ENCODE data around the gene HTR1E. TPM values are rescaled to one million over a fixed set of nuclear protein-coding genes. Genes with fewer than 3 reads are reported as not detected.
"Not testable (repeated sequence)": the region's sequence is repeated elsewhere in the genome, so short reads cannot be mapped to it uniquely, and the experiment has no call there.

The HTR1E gene
- total RNA-seq, 1 experiment from 2014 or later = 0.52 TPM

- Histone ChIP-seq H3K27me3 (ENCODE audit: control insufficient read depth, insufficient read depth, low read length) (no peaks in the 10 kb centered on the region), H3K36me3 (replicated peaks; ENCODE audit: control insufficient read depth, insufficient read depth, low read length) (no peaks in the 10 kb centered on the region), H3K4me3 (ENCODE audit: insufficient read depth, low read depth, low read length) (no peak overlapping the region)
- DNase-seq = no peak
These were observed 15.7 kb downstream of the HTR1E start for GRCh38 chr6:86952991-86953390.

GRCh38 chr6:86959656-86960055 is 22.3 kb downstream of the HTR1E start:
- DNase-seq = no peak
- Histone ChIP-seq H3K4me3 (ENCODE audit: insufficient read depth, low read depth, low read length) (no peak overlapping the region), H3K36me3 (replicated peaks; ENCODE audit: control insufficient read depth, insufficient read depth, low read length) (no peaks in the 10 kb centered on the region), H3K27me3 (ENCODE audit: control insufficient read depth, insufficient read depth, low read length) (no peaks in the 10 kb centered on the region)

GRCh38 chr6:86961455-86962200 is 24.3 kb downstream of the HTR1E start:
- DNase-seq = no peak
- no peaks in the 10 kb centered on the region for H3K36me3 ChIP-seq (replicated peaks; ENCODE audit: control insufficient read depth, insufficient read depth, low read length)
- no peak overlapping the region for H3K4me3 ChIP-seq (ENCODE audit: insufficient read depth, low read depth, low read length)
- no peaks in the 10 kb centered on the region for H3K27me3 ChIP-seq (ENCODE audit: control insufficient read depth, insufficient read depth, low read length)

GRCh38 chr6:86963352-86963751 is 26.0 kb downstream of the HTR1E start:
- H3K36me3 ChIP-seq (replicated peaks; ENCODE audit: control insufficient read depth, insufficient read depth, low read length) = no peaks in the 10 kb centered on the region
- DNase-seq = no peak
- H3K27me3 ChIP-seq (ENCODE audit: control insufficient read depth, insufficient read depth, low read length) = no peaks in the 10 kb centered on the region
- no peak overlapping the region for H3K4me3 ChIP-seq (ENCODE audit: insufficient read depth, low read depth, low read length)

- no peak for DNase-seq
- Histone ChIP-seq H3K36me3 (replicated peaks; ENCODE audit: control insufficient read depth, insufficient read depth, low read length) (no peaks in the 10 kb centered on the region), H3K4me3 (ENCODE audit: insufficient read depth, low read depth, low read length) (no peak overlapping the region), H3K27me3 (ENCODE audit: control insufficient read depth, insufficient read depth, low read length) (no peaks in the 10 kb centered on the region)
These were observed 26.8 kb downstream of the HTR1E start for GRCh38 chr6:86964029-86964579.

- H3K27me3 ChIP-seq (ENCODE audit: control insufficient read depth, insufficient read depth, low read length) = no peaks in the 10 kb centered on the region
- H3K4me3 ChIP-seq (ENCODE audit: insufficient read depth, low read depth, low read length) = no peak overlapping the region
- no peak for DNase-seq
- H3K36me3 ChIP-seq (replicated peaks; ENCODE audit: control insufficient read depth, insufficient read depth, low read length) = no peaks in the 10 kb centered on the region
These were observed 28.9 kb downstream of the HTR1E start for GRCh38 chr6:86966271-86966670.

GRCh38 chr6:86969573-86969972 is 32.2 kb downstream of the HTR1E start:
- no peak for DNase-seq
- H3K36me3 ChIP-seq (replicated peaks; ENCODE audit: control insufficient read depth, insufficient read depth, low read length) = no peaks in the 10 kb centered on the region
- no peaks in the 10 kb centered on the region for H3K27me3 ChIP-seq (ENCODE audit: control insufficient read depth, insufficient read depth, low read length)
- no peak overlapping the region for H3K4me3 ChIP-seq (ENCODE audit: insufficient read depth, low read depth, low read length)

- Histone ChIP-seq H3K4me3 (ENCODE audit: insufficient read depth, low read depth, low read length) (no peak overlapping the region), H3K27me3 (ENCODE audit: control insufficient read depth, insufficient read depth, low read length) (no peaks in the 10 kb centered on the region), H3K36me3 (replicated peaks; ENCODE audit: control insufficient read depth, insufficient read depth, low read length) (no peaks in the 10 kb centered on the region)
- no peak for DNase-seq
These were observed 35.8 kb downstream of the HTR1E start for GRCh38 chr6:86973088-86973487.

GRCh38 chr6:86978251-86978650 is 40.9 kb downstream of the HTR1E start:
- Histone ChIP-seq H3K4me3 (ENCODE audit: insufficient read depth, low read depth, low read length) (no peak overlapping the region), H3K27me3 (ENCODE audit: control insufficient read depth, insufficient read depth, low read length) (no peaks in the 10 kb centered on the region), H3K36me3 (replicated peaks; ENCODE audit: control insufficient read depth, insufficient read depth, low read length) (no peaks in the 10 kb centered on the region)
- no peak for DNase-seq

- Histone ChIP-seq H3K36me3 (replicated peaks; ENCODE audit: control insufficient read depth, insufficient read depth, low read length) (no peaks in the 10 kb centered on the region), H3K4me3 (ENCODE audit: insufficient read depth, low read depth, low read length) (no peak overlapping the region), H3K27me3 (ENCODE audit: control insufficient read depth, insufficient read depth, low read length) (no peaks in the 10 kb centered on the region)
- DNase-seq = no peak
These were observed 64.2 kb downstream of the HTR1E start for GRCh38 chr6:87001494-87001893.

GRCh38 chr6:87002391-87002790 is 65.1 kb downstream of the HTR1E start:
- not testable (repeated sequence) for H3K4me3 ChIP-seq (ENCODE audit: insufficient read depth, low read depth, low read length); DNase-seq; H3K36me3 ChIP-seq (replicated peaks; ENCODE audit: control insufficient read depth, insufficient read depth, low read length); H3K27me3 ChIP-seq (ENCODE audit: control insufficient read depth, insufficient read depth, low read length)

- DNase-seq; H3K36me3 ChIP-seq (replicated peaks; ENCODE audit: control insufficient read depth, insufficient read depth, low read length); H3K4me3 ChIP-seq (ENCODE audit: insufficient read depth, low read depth, low read length); H3K27me3 ChIP-seq (ENCODE audit: control insufficient read depth, insufficient read depth, low read length): not testable (repeated sequence)
These were observed 69.2 kb downstream of the HTR1E start for GRCh38 chr6:87006541-87006940.

GRCh38 chr6:87009581-87009980 is 72.3 kb downstream of the HTR1E start:
- H3K27me3 ChIP-seq (ENCODE audit: control insufficient read depth, insufficient read depth, low read length); H3K4me3 ChIP-seq (ENCODE audit: insufficient read depth, low read depth, low read length); DNase-seq; H3K36me3 ChIP-seq (replicated peaks; ENCODE audit: control insufficient read depth, insufficient read depth, low read length): not testable (repeated sequence)

GRCh38 chr6:87012035-87012434 is 74.7 kb downstream of the HTR1E start:
- H3K27me3 ChIP-seq (ENCODE audit: control insufficient read depth, insufficient read depth, low read length) = no peaks in the 10 kb centered on the region
- no peaks in the 10 kb centered on the region for H3K36me3 ChIP-seq (replicated peaks; ENCODE audit: control insufficient read depth, insufficient read depth, low read length)
- no peak overlapping the region for H3K4me3 ChIP-seq (ENCODE audit: insufficient read depth, low read depth, low read length)
- no peak for DNase-seq

GRCh38 chr6:87012743-87013142 is 75.4 kb downstream of the HTR1E start:
- H3K27me3 ChIP-seq (ENCODE audit: control insufficient read depth, insufficient read depth, low read length) = no peaks in the 10 kb centered on the region
- H3K36me3 ChIP-seq (replicated peaks; ENCODE audit: control insufficient read depth, insufficient read depth, low read length) = no peaks in the 10 kb centered on the region
- no peak for DNase-seq

More at GRCh38 chr6:87012743-87013142, 75.4 kb downstream of the HTR1E start:
- no peak overlapping the region for H3K4me3 ChIP-seq (ENCODE audit: insufficient read depth, low read depth, low read length)

All from H7 (cell line).